Stimulated activated CD4-positive, alpha-beta T cell treated with anti-CD3 and anti-CD28 coated beads, TNF-alpha, amount 100 ng/mL, for 1 hour (primary cell): ENCODE measurements around the gene BBS9.
"Not testable (repeated sequence)": the region's sequence is repeated elsewhere in the genome, so short reads cannot be mapped to it uniquely, and the experiment has no call there.

Experiments used
- DNase-seq, 3 donors: peaks; one replicate each; pipeline ENCODE4 v3.0.0-alpha.2; 2020; ENCODE audit warnings: low read depth in 3 of 3, low spot score in 1 of 3

Gene BBS9

DNA sequence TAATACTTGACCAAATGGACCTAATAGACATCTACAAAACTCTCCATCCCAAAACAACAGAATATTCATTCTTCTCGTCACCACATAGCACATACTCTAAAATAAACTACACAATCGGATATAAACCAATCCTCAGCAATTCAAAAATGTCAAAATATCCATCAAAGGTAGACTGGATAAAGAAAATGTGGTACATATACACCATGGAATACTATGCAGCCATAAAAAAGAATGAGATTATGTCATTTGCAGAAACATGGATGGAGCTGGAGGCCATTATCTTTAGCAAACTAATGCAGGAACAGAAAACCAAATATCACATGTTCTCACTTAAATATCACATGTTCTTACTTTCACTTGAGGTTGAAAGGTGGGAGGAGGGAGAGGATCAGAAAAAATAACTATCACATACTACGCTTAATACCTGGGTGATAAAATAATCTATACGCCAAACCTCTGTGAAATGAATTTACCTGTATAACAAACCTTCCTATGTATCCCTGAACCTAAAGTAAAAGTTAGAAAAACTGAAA, 142.5 kb downstream of the BBS9 start:
- not testable (repeated sequence) for DNase-seq

DNA sequence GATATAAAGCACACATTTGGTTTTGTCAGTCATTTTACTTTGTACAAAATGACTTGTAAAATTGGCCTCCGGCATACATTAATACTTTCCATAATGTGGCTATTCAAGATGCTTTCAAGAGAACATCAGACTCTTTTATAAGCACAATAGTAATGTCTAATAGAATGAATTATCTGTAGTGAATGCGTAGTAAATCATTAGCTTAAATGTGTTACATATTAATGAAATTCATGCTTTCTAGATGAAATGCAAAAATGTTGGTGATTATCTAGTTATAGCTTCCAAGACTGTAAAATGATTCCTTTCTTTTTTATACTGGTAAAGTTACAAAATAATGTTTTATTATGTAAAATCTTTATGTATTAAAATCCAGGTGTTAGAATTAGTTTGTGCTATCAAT, 144.0 kb downstream of the BBS9 start:
- no peak for DNase-seq

DNA sequence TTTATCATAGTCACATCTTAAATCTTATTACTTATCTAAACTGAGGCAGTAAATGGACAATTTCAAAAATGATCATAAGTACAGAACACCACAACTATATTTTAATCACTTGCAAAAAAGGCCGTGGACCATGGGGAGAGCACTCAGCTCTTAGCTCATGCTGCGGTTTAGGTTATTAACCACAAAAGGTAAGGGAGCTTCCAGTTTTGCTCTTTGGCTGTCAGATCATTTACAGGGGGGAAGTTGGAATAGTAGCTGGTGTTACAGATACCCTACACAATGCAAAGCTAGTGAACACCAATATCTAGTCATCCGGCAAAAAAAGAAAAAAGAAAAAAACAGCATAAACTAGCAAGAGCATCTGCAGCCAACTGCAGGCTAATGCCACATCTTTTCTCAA, 147.0 kb downstream of the BBS9 start:
- no peak for DNase-seq

DNA sequence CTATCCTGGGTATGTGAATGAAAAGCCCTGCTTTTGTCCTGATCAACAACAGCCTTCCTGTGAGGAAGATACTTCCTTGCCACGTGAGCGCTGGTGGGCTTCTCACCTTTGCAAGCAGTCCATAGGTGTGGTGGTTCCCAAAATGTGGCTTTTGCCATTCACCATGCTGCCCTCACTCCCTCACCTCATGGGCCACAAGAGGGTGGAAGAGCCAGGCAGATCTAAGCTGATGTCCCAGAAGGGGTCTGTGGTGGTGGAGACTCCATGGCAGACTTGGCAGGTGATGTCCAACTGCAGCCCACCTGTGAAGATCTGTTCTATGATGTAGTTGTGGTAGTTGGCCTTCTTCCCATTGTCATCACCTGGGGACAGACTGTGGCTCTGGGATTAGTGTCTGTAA, 147.4 kb downstream of the BBS9 start:
- DNase-seq, result no peak

DNA sequence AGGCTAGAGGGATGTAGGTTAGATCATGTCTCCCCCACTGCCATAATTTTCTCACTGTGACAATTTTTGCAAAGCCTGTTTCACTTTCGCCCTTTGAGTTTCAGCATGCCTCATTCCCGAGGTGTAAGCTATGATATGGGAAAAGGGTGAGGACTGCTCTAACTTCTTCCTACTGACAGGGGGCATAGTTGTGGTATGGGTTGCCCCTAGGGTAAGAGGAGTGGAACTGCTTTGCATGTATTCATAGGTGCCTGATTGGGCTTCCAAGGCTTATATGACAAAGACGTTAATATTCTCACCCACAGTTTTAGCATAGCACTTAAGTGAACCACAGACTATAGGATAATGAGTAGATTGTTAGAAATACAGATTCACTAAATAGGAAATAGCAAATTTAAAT, 148.7 kb downstream of the BBS9 start:
- no peak for DNase-seq

DNA sequence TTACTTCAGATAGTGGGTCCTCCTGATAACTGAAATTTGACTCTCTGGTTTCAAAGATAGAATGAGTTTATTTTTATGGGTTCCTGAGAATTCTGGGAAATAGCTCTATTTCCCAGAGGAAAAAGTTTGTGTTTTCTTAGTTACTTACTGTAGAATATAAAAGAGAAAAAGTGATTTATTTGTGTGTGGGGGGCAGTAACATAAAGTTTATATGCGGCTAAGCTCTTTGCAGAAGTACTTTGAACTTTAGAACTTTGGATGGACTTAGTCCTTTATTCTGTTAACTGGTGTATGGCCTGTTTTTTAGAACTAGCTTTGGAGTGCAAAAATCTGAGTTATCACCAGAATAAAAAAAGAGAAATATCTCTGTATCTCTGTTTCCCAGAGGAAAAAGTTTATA, 157.1 kb downstream of the BBS9 start:
- DNase-seq, result no peak

DNA sequence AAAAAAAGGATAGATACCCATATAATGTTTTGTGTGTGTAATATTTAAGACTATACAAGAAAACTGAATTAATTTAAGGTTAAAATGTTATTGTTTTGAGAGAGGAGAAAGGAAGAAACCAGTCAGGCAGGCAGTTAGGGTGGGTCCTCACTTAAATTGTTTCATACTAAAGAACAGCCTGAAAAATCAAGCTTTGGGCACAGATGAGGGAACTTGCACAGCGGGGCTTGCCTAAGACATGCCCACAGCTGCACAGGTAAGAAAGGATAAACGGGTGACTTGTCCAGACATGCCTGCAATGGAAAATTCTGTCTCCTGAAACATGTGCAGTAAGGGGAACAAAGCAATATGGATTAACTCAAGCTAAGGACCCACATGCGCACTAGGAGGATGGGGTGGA, 158.4 kb downstream of the BBS9 start:
- no peak for DNase-seq

DNA sequence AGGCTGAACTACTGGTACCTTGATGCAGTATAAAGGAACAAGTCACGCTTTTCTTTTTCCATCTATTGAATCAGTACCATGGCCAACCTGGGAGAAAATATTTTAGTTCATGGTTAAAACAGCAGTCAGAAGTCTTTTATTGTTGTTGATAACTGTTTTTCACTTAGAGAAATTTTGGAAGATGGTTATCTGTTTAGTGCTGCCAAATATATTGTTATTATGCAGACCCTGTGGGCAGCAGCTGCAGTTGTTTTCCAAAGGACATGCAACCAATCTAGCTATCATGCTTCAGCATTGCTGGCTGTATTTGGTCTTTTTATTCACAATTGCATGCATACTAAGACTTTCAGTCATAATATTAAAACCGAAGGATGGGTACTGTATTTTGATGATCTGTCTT, 169.5 kb downstream of the BBS9 start:
- no peak for DNase-seq

DNA sequence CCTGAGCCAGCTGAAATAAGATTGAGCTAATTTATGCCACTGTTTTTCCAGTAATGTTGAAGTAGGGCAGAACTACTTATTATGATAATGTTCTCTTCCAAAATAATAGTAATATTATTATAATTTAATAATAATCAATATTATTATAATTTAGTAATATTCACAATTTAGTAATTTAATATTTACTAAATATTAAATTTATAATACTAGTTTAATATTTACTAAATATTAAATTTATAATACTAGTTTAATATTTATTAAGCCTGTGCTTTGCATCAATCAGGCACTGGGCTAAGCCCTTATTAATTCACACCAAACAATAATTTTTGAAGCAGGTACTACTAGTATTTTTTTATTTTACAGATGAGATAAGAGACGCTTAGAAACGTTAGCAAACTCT, 170.1 kb downstream of the BBS9 start:
- no peak for DNase-seq

DNA sequence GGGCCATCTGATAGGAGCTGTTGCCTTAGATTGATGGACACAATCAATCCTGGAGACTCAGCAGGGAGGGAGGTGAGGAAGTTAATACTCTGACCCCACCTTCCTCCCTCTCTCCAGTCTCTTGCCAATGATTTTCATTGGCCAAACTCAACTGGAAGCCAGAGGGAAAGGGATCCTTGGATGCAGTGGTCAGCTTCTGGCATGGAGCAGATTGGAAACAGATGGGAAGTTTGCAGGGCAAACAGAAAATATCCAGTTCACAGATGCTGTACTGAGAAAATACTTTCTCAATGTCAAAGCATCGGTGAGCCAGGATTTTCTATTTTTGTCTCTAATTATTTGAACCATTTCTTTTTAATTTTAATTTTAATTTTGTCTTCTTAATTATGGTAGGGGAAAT, 170.8 kb downstream of the BBS9 start:
- no peak for DNase-seq

DNA sequence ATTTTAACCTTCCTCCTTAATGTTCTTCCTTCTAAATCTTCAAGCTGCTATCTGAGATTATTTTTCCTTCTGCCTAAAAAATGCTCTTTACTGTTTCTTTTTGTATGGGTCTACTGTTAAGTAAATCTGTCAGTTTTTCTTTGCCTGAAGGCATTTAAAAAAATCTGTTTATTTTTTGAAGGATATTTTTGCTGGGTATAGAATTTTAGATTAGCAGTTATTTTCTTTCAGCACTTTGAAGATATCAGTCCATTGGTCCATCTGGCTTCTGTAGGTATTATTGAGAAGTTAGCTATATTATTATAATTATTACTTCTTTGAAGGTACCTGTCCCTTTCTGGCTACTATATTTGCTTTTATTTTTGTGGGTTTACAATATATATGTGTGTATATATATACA, 171.4 kb downstream of the BBS9 start:
- no peak for DNase-seq

DNA sequence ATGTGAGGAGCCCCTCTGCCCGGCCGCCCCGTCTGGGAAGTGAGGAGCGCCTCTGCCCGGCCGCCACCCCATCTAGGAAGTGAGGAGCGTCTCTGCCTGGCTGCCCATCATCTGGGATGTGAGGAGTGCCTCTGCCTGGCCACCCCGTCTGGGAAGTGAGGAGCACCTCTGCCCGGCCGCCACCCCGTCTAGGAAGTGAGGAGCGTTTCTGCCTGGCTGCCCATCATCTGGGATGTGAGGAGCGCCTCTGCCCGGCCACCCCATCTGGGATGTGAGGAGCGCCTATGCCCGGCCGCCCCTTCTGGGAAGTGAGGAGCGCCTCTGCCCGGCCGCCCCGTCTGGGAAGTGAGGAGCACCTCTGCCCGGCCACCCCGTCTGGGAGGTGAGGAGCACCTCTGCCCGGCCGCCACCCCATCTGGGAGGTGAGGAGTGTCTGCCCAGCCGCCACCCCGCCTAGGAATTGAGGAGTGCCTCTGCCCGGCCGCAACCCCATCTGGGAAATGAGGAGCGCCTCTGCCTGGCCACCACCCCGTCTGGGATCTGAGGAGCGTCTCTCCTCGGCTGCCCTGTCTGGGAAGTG, 174.7 kb downstream of the BBS9 start:
- DNase-seq, result not testable (repeated sequence)

DNA sequence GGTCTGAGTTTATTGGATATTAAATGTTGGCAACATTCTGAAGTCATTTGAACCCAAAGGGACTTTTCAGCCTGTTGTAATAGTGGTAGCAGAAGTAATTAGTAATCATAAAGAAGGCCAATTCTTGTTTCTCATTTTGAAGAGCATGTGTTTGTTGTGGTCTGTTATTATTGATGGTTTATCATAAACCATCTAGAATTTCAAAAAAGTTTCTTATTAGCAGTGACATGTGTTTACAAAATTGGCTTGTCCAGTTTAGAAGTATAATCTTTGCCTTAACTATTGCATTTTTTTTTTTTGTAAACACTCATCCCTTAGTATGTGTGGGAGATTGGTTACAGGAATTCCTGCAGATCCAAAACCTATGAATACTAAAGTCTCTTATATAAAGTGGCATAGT, 177.8 kb downstream of the BBS9 start:
- no peak for DNase-seq

DNA sequence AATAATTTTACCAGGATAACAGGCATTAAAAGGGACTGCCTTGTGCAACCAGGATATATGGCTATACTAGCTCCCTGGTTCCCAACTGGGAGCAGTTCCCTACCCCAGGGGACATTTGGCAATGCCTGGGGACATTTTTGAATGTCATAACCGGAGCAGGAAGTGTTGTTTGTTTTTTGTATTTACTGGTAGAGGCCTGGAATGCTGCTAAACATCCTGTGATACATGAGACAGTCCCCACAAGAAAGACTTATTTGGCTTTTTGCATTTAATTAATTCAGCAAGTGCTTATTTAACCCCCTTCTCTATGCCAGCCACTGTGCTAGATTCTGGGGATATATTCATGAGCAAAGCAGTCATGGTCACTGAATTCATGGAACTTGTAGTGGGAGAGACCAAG, 181.2 kb downstream of the BBS9 start:
- no peak for DNase-seq

DNA sequence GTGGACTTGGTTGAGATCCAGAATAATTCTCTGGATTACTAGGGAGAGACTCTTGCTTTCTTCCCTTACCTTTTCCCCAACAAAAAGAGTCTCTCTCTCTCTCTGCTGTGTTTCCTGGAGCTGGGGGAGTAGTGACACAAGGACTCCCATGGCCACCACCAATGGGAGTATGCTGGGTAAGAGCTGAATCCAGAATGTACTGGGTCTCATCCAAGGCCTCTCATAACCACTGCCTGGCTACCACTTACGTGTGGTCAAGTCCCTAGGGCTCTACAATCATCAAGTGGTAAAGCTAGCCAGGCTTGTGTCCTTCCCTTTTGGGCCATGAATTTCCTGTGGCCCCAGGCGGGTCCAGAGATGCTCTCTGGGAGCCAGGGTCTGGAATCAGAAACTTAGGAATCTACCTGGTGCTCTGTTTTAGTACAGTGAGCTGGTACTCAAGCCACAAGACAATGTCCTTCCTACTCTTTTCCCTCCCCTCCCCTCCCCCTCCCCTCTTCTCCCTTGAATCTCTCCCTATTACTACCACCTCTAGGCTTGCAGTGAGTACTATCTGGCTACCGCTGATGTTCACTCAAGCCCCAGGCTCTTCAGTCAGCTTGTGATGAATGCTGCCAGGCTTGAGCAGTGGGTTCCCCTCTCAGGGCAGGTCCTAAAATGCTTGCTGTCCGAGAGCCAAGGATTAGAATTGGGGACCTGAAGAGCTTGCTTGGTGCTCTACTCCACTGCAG, 196.6 kb downstream of the BBS9 start:
- DNase-seq, result no peak

DNA sequence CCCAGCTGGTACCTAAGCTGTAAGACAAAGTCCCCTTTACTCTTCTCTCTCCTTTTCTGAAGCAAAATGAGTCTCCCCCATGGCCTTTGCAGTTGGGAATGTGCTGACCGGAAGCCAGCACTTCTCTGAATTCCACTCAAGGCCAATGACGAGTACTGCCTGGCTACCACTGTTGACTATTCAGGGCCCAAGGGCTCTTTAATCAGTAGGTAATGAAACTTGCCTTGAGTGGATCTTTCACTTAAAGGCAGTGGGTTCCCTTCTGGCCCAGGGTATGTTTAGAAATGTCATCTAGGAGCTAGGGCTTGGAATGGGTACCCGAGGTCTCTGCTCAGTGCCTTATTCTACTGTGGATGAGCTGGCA, 197.1 kb downstream of the BBS9 start:
- no peak for DNase-seq

DNA sequence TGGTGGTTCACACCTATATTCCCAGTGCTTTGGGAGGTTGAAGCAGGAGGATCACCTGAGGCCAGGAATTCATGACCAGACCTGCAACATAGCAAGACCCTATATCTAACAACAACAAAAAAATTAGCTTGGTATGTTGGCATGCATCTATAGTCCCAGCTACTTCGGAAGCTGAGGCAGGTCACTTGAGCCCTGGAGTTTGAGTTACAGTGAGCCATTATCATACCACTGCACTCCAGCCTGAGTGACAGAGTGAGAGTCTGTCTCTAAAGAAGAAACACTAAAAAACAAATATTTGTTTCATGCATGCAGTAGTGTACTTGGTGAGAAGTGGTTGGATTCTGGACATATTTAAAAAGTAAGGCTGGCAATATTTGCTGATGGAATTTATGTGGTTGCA, 198.1 kb downstream of the BBS9 start:
- DNase-seq, result no peak

DNA sequence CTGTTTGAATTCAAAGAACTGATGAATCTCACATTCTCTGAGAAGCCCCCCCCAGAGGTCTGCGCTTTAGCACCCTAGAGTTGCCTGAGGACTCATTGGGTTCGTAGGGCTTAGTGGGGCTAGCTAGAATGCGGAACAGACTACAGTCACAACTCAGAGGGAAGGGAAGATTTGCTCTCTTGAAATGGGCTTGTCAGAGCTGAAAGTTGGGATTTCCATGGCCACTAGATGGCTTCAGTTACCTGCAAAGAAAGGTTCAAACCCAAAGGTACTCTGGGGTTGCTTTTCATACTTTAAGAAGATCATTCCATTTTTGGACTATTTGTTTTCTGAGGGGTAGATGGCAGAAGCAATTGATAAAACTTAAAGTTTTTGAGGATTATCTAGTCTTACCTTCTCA, 205.0 kb downstream of the BBS9 start:
- no peak for DNase-seq

DNA sequence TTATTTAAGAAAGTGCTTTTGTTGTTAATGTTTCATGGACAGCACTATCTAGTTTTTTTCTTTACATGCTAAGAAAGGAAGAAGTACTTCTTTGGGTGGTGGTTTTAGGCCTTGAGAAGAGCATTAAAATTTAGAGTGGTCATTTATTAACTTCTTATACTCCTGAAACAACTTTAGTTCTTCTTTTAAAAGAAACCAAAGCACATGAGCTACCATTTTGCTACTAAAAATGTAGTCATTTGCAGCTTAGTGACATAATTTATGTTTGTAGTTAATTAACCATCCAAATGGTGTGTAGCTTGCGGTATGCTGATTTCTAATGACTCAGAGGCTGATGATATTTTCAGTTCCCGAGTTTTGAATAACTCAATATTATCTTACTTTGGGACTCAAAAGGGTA, 207.5 kb downstream of the BBS9 start:
- no peak for DNase-seq

DNA sequence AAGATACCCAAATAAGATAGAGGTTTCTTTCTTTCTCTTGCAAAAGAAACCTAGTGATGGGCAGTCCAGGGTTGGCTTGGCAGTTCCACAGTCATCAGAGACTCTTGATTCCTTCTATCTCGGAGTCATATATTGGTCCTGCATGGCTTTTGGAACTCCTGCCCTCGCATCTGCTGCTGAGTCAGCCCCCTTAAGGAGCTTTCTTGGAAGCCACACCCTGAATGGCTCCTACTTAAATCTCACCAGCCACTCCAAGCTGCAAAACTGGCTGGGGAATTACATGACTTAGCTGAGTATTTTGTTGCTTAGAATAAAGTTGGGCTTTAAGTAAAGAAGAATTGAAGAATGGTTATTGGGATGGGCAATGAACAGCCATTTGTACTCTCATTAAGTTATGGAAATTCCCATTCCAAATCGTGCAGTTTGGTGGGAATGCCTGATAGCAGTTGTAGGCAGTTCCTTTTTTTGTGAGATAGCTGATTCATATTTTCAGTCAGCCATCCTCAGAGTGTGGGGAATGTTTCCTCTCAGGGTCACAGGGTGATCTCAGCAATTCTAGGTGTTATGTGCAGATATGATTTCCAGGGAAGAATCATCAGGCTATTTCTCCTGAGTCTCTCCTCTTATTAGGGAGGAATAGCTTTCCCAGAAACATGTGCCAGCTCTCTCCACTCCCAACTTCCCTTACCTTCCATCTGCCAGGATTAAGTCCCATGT, 209.9 kb downstream of the BBS9 start:
- no peak for DNase-seq

DNA sequence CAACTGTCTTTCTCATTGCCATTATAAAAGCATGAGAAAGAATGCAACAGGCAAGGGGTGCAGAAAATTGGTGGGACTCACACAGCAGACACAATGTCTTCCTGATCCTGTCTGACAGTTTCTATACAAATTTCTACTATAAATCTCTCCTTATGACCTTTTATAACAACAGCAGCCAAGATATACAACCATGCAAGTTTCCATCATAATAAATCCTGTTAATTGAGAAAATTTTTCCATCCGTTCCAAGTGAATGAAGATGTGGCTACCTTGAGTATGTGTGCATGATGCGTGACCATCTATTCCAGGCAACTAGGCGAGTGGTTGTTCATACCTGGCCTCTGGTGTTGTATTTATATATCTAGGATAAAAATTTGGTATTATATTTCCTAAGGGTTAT, 216.7 kb downstream of the BBS9 start:
- DNase-seq, result no peak

DNA sequence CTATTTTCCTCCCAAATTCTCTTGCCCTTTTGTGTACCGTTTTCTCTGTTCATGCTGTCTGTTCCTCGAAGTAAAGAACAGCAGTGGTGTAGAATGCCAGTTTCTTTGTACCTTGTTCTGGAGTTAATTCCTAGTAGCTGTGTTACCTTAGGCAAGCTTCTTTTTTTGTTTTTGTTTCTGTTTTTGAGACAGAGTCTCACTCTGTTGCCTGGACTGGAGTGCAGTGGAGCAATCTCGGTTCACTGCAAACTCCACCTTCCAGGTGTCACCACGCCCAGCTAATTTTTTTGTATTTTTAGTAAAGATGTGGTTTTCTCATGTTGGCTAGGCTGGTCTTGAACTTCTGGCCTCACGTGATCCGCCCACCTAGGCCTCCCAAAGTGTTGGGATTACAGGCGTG, 221.2 kb downstream of the BBS9 start:
- no peak for DNase-seq

DNA sequence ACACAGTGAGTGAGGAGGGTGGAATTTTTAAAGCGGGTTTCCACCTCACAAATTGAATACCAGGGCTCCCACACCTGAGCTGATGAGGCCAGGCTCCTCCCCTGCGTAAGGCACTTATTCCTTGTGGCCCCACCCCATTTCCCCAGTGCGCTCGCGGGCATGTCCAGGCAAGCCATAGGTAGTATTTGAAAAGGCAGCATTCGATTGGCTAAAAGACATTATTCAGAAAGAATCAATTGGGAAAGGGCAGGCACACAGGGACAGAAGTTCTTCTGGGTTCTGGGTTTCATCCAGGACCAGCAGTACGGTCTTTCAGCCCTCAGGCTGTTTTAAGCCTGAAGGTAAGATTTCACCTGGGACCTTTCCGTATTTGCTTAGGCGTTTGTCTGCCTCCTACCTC, 222.3 kb downstream of the BBS9 start:
- no peak for DNase-seq
